LoVo (cell line): ENCODE measurements around the gene PARVG.

ENCODE experiments used
- DNase-seq: peaks from one replicate; pipeline ENCODE4 v3.0.0-alpha.2; 2016; ENCODE audit warnings: low spot score

PARVG gene

DNA sequence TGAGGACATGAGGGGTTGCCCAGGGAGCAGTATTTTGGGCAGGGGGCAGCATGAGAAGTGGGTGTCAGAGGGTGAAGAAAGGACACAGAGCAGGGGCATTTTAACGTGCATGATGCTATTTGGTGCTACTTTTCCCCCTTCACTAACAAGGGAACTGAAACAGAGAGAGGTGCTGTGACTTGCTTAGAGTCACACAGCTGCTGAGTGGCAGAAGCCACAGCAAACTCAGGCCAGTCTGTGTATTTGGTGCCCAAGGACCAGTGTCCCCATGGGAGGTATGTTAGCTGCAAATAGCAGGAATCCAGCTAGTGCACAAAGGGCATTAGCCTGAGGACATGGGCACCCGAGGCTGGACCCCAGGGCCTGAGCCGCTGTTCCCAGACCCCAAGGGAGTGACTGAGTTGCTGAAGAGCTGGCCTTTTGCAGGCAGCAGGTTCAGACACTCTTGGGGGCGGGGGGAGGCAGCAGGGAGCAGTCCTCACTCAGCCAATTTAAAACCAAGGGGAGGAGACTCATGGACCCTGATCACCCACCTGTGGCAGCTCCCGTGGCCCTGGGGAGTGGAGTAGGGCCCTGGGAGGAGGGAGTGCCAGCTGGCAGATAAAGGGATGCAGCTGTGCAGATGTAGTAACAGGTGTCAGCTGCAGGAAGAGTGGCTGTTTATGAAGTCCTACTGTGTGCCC, 14.6 kb downstream of the PARVG start:
- DNase-seq = no peak

DNA sequence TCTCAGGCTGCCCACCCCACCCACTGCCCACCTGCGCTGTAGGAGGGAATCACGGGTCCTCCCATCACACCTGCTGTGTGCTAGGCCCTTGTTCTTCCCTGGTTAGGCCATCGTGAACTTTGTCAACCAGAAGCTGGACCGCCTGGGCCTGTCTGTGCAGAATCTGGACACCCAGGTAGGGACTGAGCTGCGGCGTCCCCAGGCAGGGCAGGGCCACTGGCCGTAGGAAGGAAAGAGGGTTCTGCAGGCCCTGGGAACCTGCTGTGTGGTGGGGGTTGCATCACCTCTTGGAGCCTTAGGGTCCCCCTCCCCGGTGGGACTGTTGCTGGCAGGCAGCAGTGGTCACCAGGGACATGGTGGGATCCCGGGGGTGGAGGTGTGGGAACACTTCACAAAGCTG, 15.5 kb downstream of the PARVG start:
- no peak for DNase-seq

DNA sequence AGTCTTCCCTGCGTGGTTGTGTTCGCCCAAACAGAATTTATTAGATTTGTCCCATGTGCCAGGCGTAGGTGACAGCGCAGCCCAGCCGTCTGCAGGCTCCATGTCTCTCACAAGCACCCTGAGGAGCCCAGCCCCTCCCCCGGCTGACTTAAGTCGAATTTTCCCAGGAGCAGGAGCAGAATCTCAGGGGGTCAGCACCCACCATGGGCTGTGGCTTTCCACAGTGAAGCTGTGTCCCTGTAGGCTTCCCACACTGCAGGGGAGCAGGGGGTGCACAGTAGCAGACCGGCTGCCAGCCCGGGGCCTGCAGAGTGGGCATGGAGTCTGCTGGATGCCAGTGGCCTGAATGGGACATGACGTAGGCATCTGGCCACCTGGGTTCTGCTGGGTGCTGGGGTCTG, 16.0 kb downstream of the PARVG start:
- no peak for DNase-seq

DNA sequence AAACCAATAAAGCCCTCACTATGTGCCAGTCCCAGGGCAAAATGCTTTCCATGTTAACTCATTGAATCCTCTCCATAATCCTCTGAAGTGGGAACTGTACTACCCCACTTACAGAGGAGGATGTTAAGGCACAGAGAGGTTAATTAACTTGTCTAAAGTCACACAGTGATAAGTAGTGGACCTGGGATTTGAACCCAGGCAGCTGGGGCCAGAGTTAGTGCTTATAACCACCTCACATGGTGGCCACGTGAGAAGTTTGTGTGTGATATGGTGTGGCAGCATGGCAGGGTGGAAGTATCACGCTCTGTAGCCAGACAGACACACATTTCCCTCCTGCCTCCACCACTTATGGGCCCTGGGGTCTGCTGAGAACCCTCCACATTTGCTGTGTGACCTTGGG, 16.5 kb downstream of the PARVG start:
- DNase-seq = no peak

DNA sequence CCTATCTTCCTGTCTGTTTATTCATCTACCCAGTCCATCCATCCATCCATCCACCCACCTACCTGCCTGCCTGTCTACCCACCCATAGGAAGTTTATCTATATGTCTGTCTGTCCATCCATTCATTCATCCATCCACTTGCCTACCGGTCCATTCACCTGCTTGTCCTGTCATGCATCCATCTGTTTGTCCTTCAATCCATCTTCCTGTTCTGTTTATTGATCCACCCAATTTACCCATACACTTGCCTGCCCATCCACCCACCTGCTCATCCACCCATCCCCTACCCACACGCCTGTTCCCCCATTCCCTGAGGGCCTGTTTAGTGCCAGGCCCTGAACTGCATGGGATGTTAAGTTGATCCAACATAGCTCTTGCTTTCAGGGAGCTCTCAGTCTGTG, 18.4 kb downstream of the PARVG start:
- DNase-seq = no peak

DNA sequence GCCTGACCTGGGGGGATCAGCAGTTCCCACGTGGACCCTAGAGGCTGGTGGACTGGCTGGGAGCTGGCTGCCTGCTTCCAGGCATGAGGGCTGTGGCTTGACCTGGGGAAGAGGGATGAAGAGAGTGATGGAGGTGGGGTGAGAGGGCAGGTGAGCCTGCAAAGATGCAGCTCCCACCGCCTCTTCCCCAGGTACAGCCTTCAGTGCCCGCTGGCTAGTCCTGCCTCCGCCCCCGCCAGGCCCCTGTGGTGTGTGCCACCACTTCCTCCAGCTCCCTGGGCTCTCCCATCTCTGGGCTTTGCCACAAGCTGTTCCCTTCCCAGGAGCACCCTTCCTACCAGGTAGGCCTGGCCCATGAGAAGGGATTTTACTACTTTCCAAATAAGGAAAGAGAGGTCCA, 19.1 kb downstream of the PARVG start:
- no peak for DNase-seq

DNA sequence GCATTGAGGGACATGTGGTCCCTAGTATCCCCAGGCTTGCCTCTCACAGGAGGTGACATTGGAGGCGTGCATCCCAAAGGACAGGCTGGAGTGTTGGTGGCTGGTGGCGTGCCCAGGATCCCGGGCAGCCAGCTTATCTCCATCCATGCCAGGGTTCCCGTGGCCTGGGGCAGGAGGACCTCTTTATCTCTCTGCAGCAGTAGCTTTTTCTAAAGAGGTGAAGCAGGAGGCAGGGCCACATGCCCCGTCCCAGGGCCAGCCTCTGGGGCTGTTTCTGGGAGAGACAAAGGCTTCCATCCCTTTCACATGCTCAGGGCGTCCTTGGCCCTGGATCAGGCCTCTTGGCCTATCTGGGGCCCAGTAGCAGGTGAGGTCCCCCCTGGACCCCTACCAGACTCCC, 19.7 kb downstream of the PARVG start:
- DNase-seq = no peak

DNA sequence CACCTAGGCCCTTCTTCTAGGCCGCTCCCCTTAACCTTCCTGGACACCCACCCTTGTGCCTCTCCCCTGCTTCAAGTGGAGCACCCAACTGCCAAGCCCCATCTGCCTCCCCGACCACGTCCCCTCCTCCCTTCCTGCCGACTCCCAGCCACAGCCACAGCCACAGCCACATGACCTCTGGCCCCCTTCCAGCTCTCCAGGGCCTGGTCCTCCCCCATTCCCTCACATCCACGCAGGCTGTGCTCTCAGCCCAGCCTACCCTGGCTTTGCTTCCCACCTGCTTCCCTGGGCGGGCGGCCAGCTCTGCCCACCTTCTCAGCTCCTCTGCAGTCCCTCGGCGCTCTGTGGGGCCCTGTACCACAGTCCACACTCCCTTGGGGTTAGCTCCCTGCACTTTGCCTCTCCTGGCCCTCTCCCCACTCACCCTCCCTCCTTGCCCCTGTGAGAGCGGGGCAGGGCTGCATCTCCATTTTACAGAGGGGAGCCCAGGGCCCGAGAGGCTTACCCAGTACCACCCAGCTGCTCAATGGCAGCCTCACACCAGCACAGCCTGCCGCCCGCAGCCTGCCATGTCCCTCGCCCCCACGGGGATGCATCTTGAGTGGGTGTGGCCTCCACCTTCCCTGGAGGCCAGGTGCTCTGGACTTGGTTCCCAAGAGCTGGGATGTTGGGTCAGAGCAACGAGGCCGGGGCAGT, 20.3 kb downstream of the PARVG start:
- DNase-seq = no peak

DNA sequence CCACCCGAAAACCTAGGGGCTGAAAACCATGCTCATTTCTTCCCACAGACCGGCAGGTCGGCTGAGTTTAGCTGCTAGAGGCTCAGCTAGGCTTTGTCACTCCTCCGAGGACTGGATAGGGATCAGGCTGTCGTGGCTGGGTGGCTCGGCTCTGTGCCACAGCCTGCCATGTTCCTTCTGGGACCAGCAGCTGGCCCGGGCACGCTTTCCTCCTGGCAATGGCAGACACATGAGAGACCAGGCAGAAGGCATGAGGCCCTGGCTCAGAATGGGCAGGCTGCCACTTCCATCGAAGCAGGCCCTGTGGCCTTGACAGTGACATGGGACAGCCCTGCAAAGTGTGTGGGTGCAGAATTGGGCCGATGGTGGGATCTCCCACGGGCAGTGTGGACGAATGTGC, 20.9 kb downstream of the PARVG start:
- DNase-seq = no peak

DNA sequence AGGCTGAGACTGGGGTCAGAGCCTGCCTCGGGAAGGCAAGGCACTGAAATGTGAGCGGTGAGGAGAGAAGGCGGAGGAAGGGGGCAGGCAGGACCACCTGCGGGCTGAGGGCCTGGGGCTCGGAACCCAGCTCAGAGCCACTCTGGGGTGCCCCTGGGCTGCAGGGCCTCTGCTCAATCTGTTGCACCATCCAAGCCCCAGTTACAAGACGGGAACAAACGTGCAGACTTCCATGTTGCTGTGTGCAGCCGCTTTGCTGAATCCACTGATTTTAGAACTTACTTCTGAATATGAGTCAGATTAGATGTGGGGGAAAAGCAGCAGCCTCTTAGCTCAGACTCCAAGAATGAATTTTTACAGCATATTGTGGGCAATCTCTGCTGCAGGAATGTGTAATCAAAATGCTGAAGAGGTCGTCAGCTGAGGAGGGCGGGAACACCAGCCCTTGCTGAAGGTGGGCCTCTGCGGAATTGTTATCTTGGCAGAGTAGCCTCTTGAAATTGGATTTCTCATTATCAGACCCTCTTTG, 21.6 kb downstream of the PARVG start:
- DNase-seq = peak; percentile 20

DNA sequence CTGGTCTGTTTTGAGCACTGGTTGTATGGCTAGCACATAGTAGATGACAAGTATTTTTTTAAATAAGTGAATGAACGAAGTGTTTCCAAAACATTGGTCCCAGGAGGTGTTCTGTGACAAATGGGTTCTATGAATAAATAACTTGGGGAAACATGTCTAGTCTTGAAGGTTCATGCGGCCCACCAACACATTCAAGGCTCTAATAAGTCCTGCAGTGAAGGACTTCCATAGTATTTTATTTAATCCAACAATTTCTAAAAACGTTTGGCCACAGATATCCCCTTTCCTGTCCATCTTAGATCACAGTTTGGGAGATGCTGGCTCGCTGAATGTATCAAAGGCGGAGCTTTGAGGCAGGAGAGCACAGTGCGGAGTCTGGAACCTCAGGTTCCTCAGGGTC, 22.5 kb downstream of the PARVG start:
- no peak for DNase-seq

DNA sequence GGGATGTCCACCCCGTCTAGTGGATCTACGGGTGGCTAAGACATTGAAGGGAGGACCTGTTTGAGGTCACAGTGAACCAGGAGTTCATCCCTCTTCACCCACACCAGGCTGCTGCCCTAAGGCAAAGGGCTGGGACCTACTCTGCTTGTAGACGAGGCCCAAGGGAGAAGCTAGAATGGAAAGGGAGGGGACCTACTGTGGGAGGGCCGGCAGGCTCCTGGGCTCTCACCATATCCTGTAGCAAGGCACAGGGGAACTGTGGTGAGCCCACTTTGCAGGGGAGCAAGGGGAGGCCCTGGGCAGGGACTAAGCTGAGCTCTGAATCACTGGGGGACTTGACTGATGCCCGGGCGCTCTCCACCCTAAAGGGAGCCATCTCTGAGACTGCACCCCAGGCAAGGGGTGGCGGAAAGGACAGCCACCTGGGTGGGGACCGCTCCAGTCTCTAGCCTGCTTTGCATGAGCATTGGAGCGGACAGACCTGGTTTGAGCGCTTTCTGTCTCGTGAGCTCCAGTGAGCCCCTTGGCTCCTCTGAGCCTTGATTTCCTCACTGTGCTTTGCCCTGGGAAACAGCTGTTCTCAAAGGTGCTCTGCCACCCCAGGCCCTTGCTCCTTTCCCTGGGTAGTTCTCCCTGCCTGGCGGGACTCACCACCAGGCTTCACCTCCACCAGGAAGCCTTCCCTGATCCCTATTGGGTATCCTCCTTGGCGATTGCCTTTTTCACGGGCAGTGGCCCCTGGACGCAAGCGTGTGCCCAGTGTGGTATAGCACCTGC, 24.2 kb downstream of the PARVG start:
- no peak for DNase-seq

DNA sequence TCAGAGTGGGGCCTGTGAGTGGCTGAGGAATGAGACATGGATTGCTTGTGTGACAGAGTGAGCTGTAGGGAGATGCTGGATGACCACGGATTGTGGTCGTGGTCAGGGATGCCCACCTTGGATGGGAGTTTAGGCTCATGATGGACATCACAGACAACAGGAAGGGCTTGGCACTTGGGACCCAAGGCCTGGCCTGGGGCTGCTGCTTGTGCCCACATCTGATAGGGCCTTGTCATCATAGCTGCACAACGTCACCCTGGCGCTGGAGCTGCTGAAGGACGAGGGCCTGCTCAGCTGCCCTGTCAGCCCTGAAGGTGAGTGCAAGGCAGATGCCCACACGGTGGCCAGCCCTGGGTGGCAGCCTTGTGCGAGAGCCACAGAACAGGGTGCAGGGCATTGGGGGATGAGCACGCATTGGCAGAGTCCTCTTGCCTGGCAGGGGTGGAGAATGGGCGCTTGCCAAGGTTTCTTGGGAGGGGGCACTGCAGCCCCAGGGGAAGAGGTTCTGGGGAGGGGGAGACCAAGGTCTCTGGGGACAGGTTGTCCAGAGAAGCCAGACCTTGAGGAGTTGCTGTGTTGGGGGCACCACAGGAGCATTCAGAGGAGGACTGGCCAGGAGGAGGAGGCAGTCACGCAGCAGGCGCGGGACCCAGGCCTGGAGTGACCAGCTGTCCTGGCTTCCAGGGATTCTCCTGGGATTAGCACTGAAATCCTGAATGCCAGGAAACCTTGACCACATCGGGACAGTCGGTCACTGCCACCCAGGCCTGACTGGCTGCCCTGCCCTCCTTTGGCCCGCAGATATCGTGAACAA, 25.0 kb downstream of the PARVG start:
- DNase-seq = no peak

DNA sequence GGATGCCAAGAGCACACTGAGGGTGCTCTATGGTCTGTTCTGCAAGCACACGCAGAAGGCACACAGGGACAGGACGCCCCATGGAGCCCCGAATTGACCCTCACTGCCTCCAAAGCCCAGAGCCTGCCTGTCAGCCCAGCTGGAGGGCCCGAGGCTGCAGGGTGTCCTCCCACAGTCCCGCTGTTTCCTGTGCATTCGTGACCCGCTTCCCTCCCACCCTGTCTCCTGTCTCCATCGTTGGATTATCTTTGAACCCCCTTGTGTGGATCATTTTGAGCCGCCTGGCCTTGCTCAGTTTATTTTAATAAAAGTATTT, 25.6 kb downstream of the PARVG start:
- no peak for DNase-seq

DNA sequence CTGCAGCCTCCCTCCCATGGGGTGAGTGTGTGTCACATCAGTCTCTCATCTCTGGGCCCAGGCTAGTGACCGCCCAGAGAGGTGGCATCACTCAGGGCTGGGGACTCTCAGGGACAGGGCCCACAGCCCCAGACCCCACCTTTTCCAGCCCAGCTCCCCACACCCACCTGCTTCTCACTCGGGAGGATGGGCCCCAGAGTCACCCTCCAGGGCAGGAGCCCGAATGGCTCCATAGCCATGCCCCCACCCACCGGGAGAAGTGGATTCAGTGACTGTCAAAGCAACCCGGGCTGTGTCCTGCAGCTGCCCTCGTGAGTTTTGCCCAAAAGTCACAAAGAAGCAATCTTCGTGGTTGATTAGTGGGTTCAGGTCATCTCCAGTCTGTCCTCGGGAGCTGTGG, 26.0 kb downstream of the PARVG start:
- no peak for DNase-seq

DNA sequence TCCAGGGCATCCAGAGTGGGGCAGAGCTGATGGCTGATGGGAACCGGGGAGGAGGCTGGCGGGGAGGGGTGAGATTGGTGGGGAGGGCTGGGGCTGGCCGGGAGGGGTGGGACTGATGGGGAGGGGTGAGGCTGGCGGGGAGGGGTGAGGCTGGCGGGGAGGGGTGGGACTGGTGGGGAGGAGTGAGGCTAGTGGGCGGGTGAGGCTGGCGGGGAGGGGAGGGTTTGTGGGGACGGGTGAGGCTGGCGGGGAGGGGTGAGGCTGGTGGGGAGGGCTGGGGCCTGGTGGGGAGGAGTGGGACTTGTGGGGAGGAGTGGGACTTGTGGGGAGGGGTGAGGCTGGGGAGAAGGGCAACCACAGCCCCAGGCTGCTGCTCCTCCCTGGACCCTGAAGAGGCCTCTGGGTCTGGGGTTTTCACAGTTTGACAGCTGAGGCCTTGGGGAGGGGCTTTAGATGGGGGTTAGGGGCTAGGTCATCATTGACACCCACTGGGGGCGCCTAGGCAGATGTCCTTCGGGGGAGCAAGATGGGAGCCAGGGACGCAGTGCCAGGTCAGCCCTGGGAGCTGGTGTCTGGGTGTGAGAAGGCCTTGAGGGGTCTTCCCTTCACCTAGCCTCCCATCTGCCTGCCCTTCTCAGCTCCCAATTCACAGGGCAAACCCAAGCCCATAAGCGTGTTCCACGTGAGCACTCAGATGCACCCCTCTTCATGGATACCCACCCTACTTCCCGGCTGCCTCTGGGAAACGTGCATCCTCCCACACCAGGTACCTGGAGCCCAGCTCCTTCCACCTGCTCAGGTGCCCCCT, 26.7 kb downstream of the PARVG start:
- no peak for DNase-seq

DNA sequence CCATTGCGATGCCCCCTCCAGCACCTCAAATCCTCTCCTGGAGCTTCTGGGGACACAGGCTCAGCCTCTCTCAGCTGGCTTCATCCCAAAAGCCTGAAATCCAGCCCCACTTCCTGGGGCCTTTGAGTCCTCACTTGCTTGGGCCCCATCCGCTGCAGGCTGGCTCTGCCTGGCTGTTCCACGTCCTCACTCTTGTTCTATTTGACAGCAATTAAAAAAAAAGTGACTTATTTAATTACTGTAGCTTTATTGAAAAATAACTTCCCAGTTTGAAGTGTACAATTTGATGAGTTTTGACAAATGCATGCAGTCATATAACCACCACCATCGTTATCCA, 27.2 kb downstream of the PARVG start:
- no peak for DNase-seq

DNA sequence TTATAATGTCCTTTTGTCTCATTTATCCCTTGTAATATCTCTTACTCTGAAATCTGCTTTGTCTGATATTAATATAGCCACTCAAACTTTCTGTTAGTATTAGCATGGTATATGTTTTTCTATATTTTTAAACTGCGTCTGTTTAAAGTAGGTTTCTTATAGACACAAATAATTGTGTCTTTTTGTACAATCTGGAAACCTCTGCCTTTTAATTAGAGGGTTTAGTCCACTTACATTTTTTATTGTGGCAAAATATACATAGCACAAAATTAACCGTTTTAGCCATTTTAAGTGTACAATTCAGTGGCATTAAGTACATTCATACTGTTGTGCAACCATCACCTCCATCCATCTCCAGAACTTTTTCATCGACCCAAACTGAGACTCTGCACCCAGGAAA, 28.6 kb downstream of the PARVG start:
- no peak for DNase-seq

DNA sequence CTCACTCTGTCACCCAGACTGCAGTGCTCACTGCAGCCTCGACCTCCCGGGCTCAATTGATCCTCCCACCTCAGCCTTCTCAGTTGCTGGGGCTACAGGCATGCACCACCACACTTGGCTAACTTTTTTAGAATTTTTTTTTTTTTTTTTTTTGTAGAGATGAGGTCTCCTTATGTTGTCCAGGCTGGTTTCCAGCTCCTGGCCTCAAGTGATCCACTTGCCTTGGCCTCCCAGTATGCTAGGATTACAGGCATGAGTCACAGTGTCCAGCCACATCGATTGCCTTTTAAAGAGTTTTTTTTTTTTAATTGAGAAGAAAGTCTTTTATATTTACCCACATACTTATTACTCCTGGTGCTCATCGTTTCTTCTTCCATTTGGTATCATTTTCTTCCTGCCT, 30.0 kb downstream of the PARVG start:
- no peak for DNase-seq

DNA sequence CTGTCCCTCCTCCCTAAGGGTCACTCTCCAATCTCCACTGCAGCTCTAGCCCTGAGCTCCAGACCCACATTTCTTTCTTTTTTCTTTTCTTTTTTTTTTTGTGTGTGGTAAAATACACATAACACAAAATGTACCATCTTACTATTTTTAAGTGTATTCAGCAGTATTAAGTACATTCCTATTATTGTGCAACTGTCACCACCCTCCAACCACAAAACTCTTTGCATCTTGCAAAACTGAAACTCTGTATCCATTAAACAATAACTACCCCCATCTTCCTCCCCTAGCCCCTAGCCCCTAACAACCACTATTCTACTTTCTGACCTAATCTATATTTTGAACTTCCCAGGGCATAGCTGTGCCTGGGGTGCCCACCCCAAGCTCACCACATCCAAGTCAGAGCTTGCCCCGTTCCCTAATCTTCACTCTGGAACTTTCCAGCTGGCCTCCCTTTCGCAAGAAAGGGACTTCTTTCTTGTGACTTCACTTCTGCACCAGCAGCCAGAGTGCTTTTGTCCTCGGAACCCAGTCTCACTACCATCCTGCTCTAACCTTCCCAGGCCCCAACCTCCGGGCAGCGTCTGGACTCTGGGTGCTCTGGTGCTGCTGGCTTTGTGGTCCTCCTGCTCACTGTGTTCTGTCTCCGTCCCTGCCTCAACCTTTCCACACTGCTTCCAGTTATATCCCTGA, 30.7 kb downstream of the PARVG start:
- DNase-seq = no peak
